Upper lobe of left lung (tissue), 6 donors: ENCODE data around the gene THOP1. TPM values are rescaled to one million over a fixed set of nuclear protein-coding genes. Genes with fewer than 3 reads are reported as not detected.

ENCODE experiments used
- ATAC-seq, 2 donors: fragments of 200-7000 bp; cut with Tn5 transposase; one replicate each; pipeline ENCODE4 v1.9.1; 2022; ENCODE audit warnings: mild to moderate bottlenecking in 2 of 2, moderate library complexity in 2 of 2; ENCODE audit not compliant: low FRiP score in 2 of 2
- DNase-seq, 2 donors: peaks; one replicate each; pipeline ENCODE4 v3.0.0-alpha.2; 2019 to 2020
- H3K27ac ChIP-seq, 4 donors: fragments of 200-600 bp; sonication (generic); one replicate each; pipeline ENCODE4 v1.5.1; 2016 to 2019
- H3K27me3 ChIP-seq, 4 donors: fragments of 200-600 bp; sonication (generic); one replicate each; pipeline ENCODE4 v1.5.1; 2017 to 2019
- H3K36me3 ChIP-seq, 4 donors: fragments of 200-600 bp; sonication (generic); one replicate each; pipeline ENCODE4 v1.5.1; 2016 to 2019
- H3K4me1 ChIP-seq, 4 donors: fragments of 200-600 bp; sonication (generic); one replicate each; pipeline ENCODE4 v1.5.1; 2018 to 2019
- H3K4me3 ChIP-seq, 4 donors: fragments of 200-600 bp; sonication (generic); one replicate each; pipeline ENCODE4 v1.5.1; 2017 to 2019; ENCODE audit warnings: mild to moderate bottlenecking in 2 of 4, moderate library complexity in 1 of 4
- H3K9me3 ChIP-seq, 4 donors: fragments of 200-600 bp; sonication (generic); one replicate each; pipeline ENCODE4 v1.5.1; 2018 to 2019
- CTCF ChIP-seq, 6 experiments: fragments of 450-650 bp in 4 of 6; fragments of 200-600 bp in 2 of 6; sonication (generic) in 2 of 6; IDR thresholded peaks; one replicate each; pipeline ENCODE4 v1.5.1; 2016 to 2019; ENCODE audit warnings: antibody characterized with exemption in 6 of 6
- EP300 ChIP-seq, 4 donors: sonication (generic); formaldehyde crosslinking; IDR thresholded peaks; one replicate each; pipeline ENCODE4 v1.5.1; 2017; ENCODE audit warnings: antibody characterized with exemption in 4 of 4, control low read depth in 2 of 4
- POLR2A ChIP-seq, 4 donors: fragments of 450-650 bp; IDR thresholded peaks; one replicate each; pipeline ENCODE4 v1.5.1; 2016 to 2017; ENCODE audit warnings: antibody characterized with exemption in 4 of 4, mild to moderate bottlenecking in 2 of 4
- POLR2AphosphoS5 ChIP-seq, 2 donors: sonication (generic); formaldehyde crosslinking; IDR thresholded peaks; one replicate each; pipeline ENCODE4 v1.5.1; 2017; ENCODE audit warnings: antibody characterized with exemption in 2 of 2
- WGBS, 2 donors: methylation state at CpG; one replicate each; pipeline ENCODE4 v1.1.5; 2017 to 2018; 5-methylcytosine and 5-hydroxymethylcytosine counted together
- total RNA-seq, 6 donors: library from RNA; depleted of rRNA in 4 of 6; stranded (reverse); fragments of >200 nt in 4 of 6; gene quantifications; one replicate each; pipeline versions ENCODE4 v1.1.0 to v1.2.1, GENCODE V29; 2016 to 2021
- donor health status: DM: no; HTN: no; CAD: no; lungs with moderate emphysema.
- donor health status: DM: no; HTN: yes; CAD: no; lungs with severe emphysema.

Gene THOP1
- total RNA-seq, 6 donors from 2014 or later, result 28.7 to 62.3 (median 43.1) TPM

- Histone ChIP-seq H3K4me3 (no peak overlapping the region), H3K27me3 (no peaks in the 10 kb centered on the region), H3K27ac (no peak overlapping the region), H3K36me3 (peaks cover 9 to 88% (median 66%) of the 10 kb centered on the region in 4 donors), H3K9me3 (no peaks in the 10 kb centered on the region), H3K4me1 (peaks cover 0 to 3% (median 0%) of the 10 kb centered on the region in 4 donors)
- 96 to 98% methylated on average over 23 to 48 of the region's 48 CpGs for WGBS, 2 donors
- DNase-seq, result peak in 1 of 2 donors; percentile 81
- ATAC-seq, result peak in 1 of 2 donors; percentile 3
- TF ChIP-seq POLR2AphosphoS5 (IDR thresholded peaks at IDR 0.05) (no peak), EP300 (IDR thresholded peaks at IDR 0.05) (no peak), CTCF (IDR thresholded peaks at IDR 0.05) (no peak), POLR2A (IDR thresholded peaks at IDR 0.05) (no peak)
Measured at GRCh38 chr19:2756921-2757881, 28.1 kb upstream of the THOP1 start.

- 96 to 97% methylated on average over 17 of the region's 17 CpGs for WGBS, 2 donors
- H3K27me3 ChIP-seq, result no peaks in the 10 kb centered on the region
- DNase-seq (no peak), ATAC-seq (no peak)
- H3K36me3 ChIP-seq, result peaks cover 9 to 97% (median 80%) of the 10 kb centered on the region in 4 donors
- H3K27ac ChIP-seq, result no peak overlapping the region
- peaks cover 0 to 3% (median 0%) of the 10 kb centered on the region in 4 donors for H3K4me1 ChIP-seq
- no peak for TF ChIP-seq POLR2A (IDR thresholded peaks at IDR 0.05)
- no peak for TF ChIP-seq POLR2AphosphoS5 (IDR thresholded peaks at IDR 0.05)
- no peak for TF ChIP-seq CTCF (IDR thresholded peaks at IDR 0.05)
- no peak for TF ChIP-seq EP300 (IDR thresholded peaks at IDR 0.05)
- H3K9me3 ChIP-seq, result no peaks in the 10 kb centered on the region
- no peak overlapping the region for H3K4me3 ChIP-seq
Measured at GRCh38 chr19:2758601-2759313, 26.5 kb upstream of the THOP1 start.

GRCh38 chr19:2759362-2759761 is 25.9 kb upstream of the THOP1 start:
- TF ChIP-seq CTCF (IDR thresholded peaks at IDR 0.05), result no peak
- peaks cover 9 to 97% (median 80%) of the 10 kb centered on the region in 4 donors for H3K36me3 ChIP-seq
- H3K4me3 ChIP-seq, result no peak overlapping the region
- peaks cover 0 to 3% (median 0%) of the 10 kb centered on the region in 4 donors for H3K4me1 ChIP-seq
- ATAC-seq (no peak), DNase-seq (no peak)
- no peaks in the 10 kb centered on the region for H3K9me3 ChIP-seq
- 90 to 95% methylated on average over 17 of the region's 17 CpGs for WGBS, 2 donors
- H3K27me3 ChIP-seq, result no peaks in the 10 kb centered on the region
- no peak overlapping the region for H3K27ac ChIP-seq

- peak in 1 of 2 donors; percentile 70 for DNase-seq
- 66 to 94% methylated on average over 7 of the region's 7 CpGs for WGBS, 2 donors
- TF ChIP-seq EP300 (IDR thresholded peaks at IDR 0.05) (no peak), CTCF (IDR thresholded peaks at IDR 0.05) (no peak), POLR2A (IDR thresholded peaks at IDR 0.05) (no peak), POLR2AphosphoS5 (IDR thresholded peaks at IDR 0.05) (no peak)
- H3K4me1 ChIP-seq, result peaks cover 0 to 3% (median 0%) of the 10 kb centered on the region in 4 donors
- no peaks in the 10 kb centered on the region for H3K9me3 ChIP-seq
- H3K36me3 ChIP-seq, result peaks cover 8 to 96% (median 80%) of the 10 kb centered on the region in 4 donors
- no peak overlapping the region for H3K4me3 ChIP-seq
- no peak overlapping the region for H3K27ac ChIP-seq
- no peaks in the 10 kb centered on the region for H3K27me3 ChIP-seq
- ATAC-seq, result no peak
Measured at GRCh38 chr19:2759965-2760364, 25.3 kb upstream of the THOP1 start.
